ENCODE data around the gene HCN3.

The HCN3 gene

DNA sequence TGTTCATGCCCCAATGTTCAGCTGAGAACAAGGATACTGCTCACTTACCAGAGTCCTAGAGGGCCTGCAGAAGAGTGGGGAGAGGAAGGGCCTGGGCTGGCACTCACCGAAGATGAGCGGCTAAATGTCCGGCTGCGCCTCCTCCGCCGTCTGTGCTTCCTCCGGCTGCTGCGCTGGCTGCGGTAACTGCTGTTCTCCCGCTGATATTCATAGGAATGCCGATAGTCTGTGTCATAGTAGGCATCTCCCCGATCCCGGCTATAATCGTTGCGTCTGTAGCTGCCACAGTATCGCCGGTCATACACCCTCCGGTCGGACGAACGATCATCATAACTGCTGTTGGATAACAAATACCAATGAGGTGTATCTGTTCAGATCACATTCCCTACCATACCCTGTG is 7.9 kb upstream of the HCN3 start:
- DNase-seq: no peak
- Histone ChIP-seq H3K4me3 (ENCODE audit: control insufficient read depth in 1 of 7, extremely low read depth in 1 of 7, insufficient read depth in 4 of 7, low read depth in 2 of 7, low read length in 6 of 7) (no peak overlapping the region), H3K36me3 (ENCODE audit: control insufficient read depth in 4 of 4, insufficient read depth in 4 of 4, low read length in 3 of 4) (peaks cover 28 to 62% (median 50%) of the 10 kb centered on the region in 4 experiments), H3K9me3 (ENCODE audit: control extremely low read depth in 1 of 5, control insufficient read depth in 4 of 5, insufficient read depth in 2 of 5, low read depth in 1 of 5, low read length in 4 of 5) (no peaks in the 10 kb centered on the region), H3K27ac (ENCODE audit: insufficient read depth in 1 of 2, low read depth in 1 of 2, low read length in 2 of 2, poor library complexity in 1 of 2, severe bottlenecking in 2 of 2) (no peak overlapping the region), H3K27me3 (replicated peaks in 2 of 5; ENCODE audit: control insufficient read depth in 4 of 5, insufficient read depth in 5 of 5, low read length in 4 of 5) (no peaks in the 10 kb centered on the region), H3K4me1 (ENCODE audit: control extremely low read depth in 1 of 4, control insufficient read depth in 4 of 4, insufficient read depth in 4 of 4, low read length in 3 of 4) (peaks cover 5 to 18% (median 13%) of the 10 kb centered on the region in 4 experiments)
- CTCF ChIA-PET: interaction anchor here (5.7 kb wide), 1 partner anchor 18 kb away, joined by 36 read pairs; no protein-coding TSS in a partner anchor
- 98% methylated on average over 15 of the region's 21 CpGs for WGBS (ENCODE audit: insufficient coverage)
- POLR2A ChIA-PET: no interaction called here

DNA sequence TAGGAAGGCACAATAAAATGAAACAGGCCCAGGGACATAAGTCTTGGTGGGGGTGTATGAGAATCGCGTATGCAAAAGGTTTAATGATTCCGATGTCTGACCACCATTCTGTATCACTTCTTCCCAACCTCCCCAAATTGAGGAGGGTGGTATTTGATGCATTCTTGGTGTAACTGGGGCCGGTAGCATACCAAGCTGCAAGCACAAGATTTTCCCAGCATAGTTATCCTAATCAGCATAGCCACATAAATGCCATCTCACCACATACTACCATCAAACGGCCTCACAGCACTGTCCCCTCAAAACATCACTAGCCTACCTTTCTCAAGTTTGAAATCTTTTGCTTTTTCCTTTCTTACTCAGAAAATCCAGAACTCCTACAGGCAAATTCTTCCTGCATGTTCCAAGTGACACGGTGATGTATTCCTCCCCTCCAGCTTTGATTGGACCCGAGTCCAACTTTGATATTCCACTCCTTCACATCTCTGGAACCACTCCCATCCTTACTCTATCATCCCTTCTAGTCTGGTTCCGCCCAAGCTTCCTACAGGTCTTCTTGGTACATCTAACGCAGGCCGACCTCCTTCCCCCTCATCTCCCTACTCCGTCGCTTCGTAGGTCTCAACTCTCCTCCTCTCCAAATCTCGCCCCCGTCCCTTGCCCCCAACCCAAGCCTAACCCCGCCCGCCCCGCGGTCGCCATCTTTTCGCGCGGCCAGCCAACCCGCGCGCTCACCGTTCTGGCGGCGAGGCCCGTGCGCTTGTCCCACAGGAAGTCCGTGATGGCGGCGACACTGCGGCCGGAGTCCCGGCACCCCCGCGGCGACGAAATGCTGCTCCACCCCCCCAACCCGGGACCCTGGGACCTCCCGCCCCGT is 4.6 kb upstream of the HCN3 start:
- DNase-seq: peak; percentile 43 to 71 (median 62)
- CTCF ChIA-PET: interaction anchor here (0.6 to 5.7 kb wide), 6 partner anchors 9 to 51 kb away, joined by 3 to 36 read pairs (median 4); no protein-coding TSS in a partner anchor
- WGBS (ENCODE audit: insufficient coverage): 0% methylated on average over 35 of the region's 44 CpGs
- Histone ChIP-seq H3K27ac (ENCODE audit: insufficient read depth in 1 of 2, low read depth in 1 of 2, low read length in 2 of 2, poor library complexity in 1 of 2, severe bottlenecking in 2 of 2) (peak overlapping the region; percentile 46 to 80), H3K27me3 (replicated peaks in 2 of 5; ENCODE audit: control insufficient read depth in 4 of 5, insufficient read depth in 5 of 5, low read length in 4 of 5) (no peaks in the 10 kb centered on the region), H3K36me3 (ENCODE audit: control insufficient read depth in 4 of 4, insufficient read depth in 4 of 4, low read length in 3 of 4) (peaks cover 12 to 32% (median 25%) of the 10 kb centered on the region in 4 experiments), H3K9me3 (ENCODE audit: control extremely low read depth in 1 of 5, control insufficient read depth in 4 of 5, insufficient read depth in 2 of 5, low read depth in 1 of 5, low read length in 4 of 5) (no peaks in the 10 kb centered on the region), H3K4me3 (ENCODE audit: control insufficient read depth in 1 of 7, extremely low read depth in 1 of 7, insufficient read depth in 4 of 7, low read depth in 2 of 7, low read length in 6 of 7) (peak overlapping the region; percentile 79 to 95 (median 83)), H3K4me1 (ENCODE audit: control extremely low read depth in 1 of 4, control insufficient read depth in 4 of 4, insufficient read depth in 4 of 4, low read length in 3 of 4) (peaks cover 11 to 29% (median 22%) of the 10 kb centered on the region in 4 experiments)
- POLR2A ChIA-PET: interaction anchor here (0.6 to 1.3 kb wide), 6 partner anchors 10 to 99 kb away, joined by 3 to 5 read pairs (median 3); partner anchors contain the start of genes FDPS, KRTCAP2, SCAMP3 and TRIM46

DNA sequence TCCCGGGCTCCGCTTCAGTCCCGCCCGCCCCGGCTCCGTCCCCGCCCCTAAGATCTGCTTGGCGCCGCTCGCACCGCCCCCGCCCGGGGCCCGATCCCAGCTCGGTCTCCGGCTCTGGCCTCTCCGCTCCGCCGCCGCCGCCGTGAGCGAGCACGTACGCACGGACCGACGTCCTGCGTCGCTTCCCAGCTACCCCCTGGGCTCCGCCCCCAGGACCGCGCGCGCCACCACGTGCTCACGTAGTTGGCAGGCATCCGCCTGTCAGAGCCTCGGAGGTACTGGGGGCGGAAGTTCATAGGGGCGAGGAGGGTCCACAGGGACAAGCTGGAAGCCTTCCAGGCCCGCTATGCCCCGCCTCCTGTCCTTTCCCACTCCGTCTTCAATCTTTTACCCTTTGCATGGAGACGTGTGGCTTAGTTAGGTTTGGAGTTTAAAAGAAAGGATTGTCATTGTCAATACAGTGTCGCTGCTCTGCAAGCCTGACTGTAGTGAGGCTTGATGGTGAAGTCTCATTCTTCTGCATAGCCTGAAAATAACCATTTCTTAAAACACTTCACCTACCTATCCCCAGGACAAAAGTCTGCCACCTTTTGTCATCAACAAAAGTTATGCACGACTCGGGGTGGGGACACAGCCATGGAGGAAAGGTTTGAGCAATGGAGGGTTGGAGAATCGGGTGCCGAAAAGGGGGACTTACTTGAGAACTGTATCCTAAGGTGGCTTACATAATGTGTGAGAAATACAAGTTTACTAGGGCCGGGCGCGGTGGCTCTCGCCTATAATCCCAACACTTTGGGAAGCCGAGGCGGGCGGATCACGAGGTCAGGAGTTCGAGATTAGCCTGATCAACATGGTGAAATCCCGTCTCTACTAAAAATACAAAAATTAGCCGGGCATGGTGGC is 3.7 kb upstream of the HCN3 start, which contains the start of gene CLK2:
CLK2 (minus strand) TSS at position 162 of the 903 bp plus-strand sequence. CDS start 2,527 bp downstream, outside the sequence.
- H3K9me3 ChIP-seq (ENCODE audit: control extremely low read depth in 1 of 5, control insufficient read depth in 4 of 5, insufficient read depth in 2 of 5, low read depth in 1 of 5, low read length in 4 of 5): no peaks in the 10 kb centered on the region
- CTCF ChIA-PET: interaction anchor here (0.7 to 5.7 kb wide), 6 partner anchors 10 to 50 kb away, joined by 3 to 36 read pairs (median 4); no protein-coding TSS in a partner anchor

DNA sequence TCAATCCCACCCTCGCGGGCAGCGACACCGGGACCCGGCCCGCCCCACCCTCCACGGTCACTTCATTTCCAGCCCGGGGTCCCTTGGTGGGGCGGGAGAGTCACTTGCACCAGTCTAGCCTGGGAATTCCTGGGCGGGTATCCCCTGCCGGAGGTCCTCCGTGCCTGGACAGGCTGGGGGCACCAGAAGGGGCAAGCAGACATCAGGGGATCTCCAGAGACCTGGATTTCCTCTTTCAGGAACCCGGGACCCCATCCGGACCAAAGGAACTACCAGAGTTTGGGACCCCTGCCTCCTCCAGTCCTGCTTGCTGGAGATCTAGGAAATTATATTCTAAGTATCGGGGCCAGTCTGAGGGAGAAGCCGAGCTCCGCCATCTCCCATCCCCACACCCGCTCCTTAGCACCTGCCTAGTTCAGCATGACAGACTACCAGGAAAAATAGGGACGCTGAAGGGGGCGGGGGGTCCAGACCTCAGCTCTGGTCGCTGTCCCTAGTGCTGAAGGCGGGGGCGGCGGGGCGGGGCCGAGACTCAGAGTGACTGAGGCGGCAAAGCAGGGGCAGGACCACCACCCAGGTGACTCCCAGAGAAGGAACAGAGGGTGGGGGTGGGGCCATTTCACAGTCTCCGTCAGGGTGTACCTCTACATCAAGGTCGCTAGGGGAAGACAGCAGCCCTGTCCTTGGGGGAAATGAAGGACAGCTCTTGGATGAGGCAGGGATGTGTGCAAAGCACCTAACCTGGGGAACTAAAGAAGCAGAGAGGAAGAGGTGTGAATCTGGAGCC is 832 bp downstream of the HCN3 start:
- Histone ChIP-seq H3K4me3 (ENCODE audit: control insufficient read depth in 1 of 7, extremely low read depth in 1 of 7, insufficient read depth in 4 of 7, low read depth in 2 of 7, low read length in 6 of 7) (peak overlapping the region; percentile 34 to 85 (median 78)), H3K4me1 (ENCODE audit: control extremely low read depth in 1 of 4, control insufficient read depth in 4 of 4, insufficient read depth in 4 of 4, low read length in 3 of 4) (peaks cover 7 to 26% (median 23%) of the 10 kb centered on the region in 4 experiments), H3K27ac (ENCODE audit: insufficient read depth in 1 of 2, low read depth in 1 of 2, low read length in 2 of 2, poor library complexity in 1 of 2, severe bottlenecking in 2 of 2) (no peak overlapping the region), H3K9me3 (ENCODE audit: control extremely low read depth in 1 of 5, control insufficient read depth in 4 of 5, insufficient read depth in 2 of 5, low read depth in 1 of 5, low read length in 4 of 5) (no peaks in the 10 kb centered on the region), H3K27me3 (replicated peaks in 2 of 5; ENCODE audit: control insufficient read depth in 4 of 5, insufficient read depth in 5 of 5, low read length in 4 of 5) (no peaks in the 10 kb centered on the region), H3K36me3 (ENCODE audit: control insufficient read depth in 4 of 4, insufficient read depth in 4 of 4, low read length in 3 of 4) (no peaks in the 10 kb centered on the region)
- CTCF ChIA-PET: interaction anchor here (0.9 to 4.2 kb wide), 7 partner anchors 14 to 44 kb away, joined by 3 to 21 read pairs (median 7); partner anchors contain the start of genes FDPS and RUSC1
- DNase-seq: peak; percentile 66 to 87 (median 84)
- WGBS (ENCODE audit: insufficient coverage): under 1% methylated on average over 22 of the region's 29 CpGs
- POLR2A ChIA-PET: interaction anchor here (1.4 kb wide), 1 partner anchor 27 kb away, joined by 5 read pairs; no protein-coding TSS in a partner anchor

More for the DNA sequence above, 3.7 kb upstream of the HCN3 start, which contains the start of gene CLK2:
- Histone ChIP-seq H3K36me3 (ENCODE audit: control insufficient read depth in 4 of 4, insufficient read depth in 4 of 4, low read length in 3 of 4) (peaks cover 8 to 23% (median 18%) of the 10 kb centered on the region in 4 experiments), H3K4me3 (ENCODE audit: control insufficient read depth in 1 of 7, extremely low read depth in 1 of 7, insufficient read depth in 4 of 7, low read depth in 2 of 7, low read length in 6 of 7) (peak within 1 kb of the TSS; percentile 79 to 95 (median 83)), H3K27ac (ENCODE audit: insufficient read depth in 1 of 2, low read depth in 1 of 2, low read length in 2 of 2, poor library complexity in 1 of 2, severe bottlenecking in 2 of 2) (peak within 1 kb of the TSS; percentile 46 to 80), H3K27me3 (replicated peaks in 2 of 5; ENCODE audit: control insufficient read depth in 4 of 5, insufficient read depth in 5 of 5, low read length in 4 of 5) (no peaks in the 10 kb centered on the region), H3K4me1 (ENCODE audit: control extremely low read depth in 1 of 4, control insufficient read depth in 4 of 4, insufficient read depth in 4 of 4, low read length in 3 of 4) (peaks cover 11 to 38% (median 29%) of the 10 kb centered on the region in 4 experiments)
- WGBS (ENCODE audit: insufficient coverage): 8% methylated on average over 18 of the region's 61 CpGs
- POLR2A ChIA-PET: interaction anchor here (0.8 to 1.3 kb wide), 4 partner anchors 11 to 49 kb away, joined by 3 to 5 read pairs (median 4); partner anchors contain the start of genes FDPS and SCAMP3
- peak; percentile 93 to 95 (median 94) for DNase-seq

DNA sequence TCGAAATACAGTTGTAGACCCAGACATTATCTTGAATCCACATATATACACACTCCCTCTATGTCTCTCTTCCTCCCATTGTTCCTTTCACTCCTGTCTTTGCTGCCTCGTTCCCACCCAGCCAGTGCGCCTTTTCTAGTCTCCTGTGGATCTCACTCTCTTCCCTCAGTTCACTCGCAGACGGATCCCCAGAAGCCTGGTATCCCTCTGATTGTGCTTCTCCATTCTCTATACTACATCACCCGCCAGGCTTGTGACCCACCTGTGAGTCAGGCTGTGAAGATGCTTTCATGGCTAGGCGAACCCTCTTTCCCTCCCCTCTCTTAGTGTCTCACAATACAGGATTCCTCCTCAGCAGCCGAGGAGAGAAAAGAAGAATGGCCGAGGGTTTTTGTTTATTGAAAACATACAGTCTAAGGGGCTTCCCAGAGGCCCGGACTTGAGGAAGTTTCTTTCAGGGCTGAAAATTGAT is 1.5 kb downstream of the HCN3 start:
- no peaks in the 10 kb centered on the region for H3K9me3 ChIP-seq (ENCODE audit: control extremely low read depth in 1 of 5, control insufficient read depth in 4 of 5, insufficient read depth in 2 of 5, low read depth in 1 of 5, low read length in 4 of 5)
- no peaks in the 10 kb centered on the region for H3K27me3 ChIP-seq (replicated peaks in 2 of 5; ENCODE audit: control insufficient read depth in 4 of 5, insufficient read depth in 5 of 5, low read length in 4 of 5)
- no peak for DNase-seq
- no peak overlapping the region for H3K27ac ChIP-seq (ENCODE audit: insufficient read depth in 1 of 2, low read depth in 1 of 2, low read length in 2 of 2, poor library complexity in 1 of 2, severe bottlenecking in 2 of 2)
- CTCF ChIA-PET: interaction anchor here (0.9 to 4.2 kb wide), 7 partner anchors 13 to 44 kb away, joined by 3 to 21 read pairs (median 7); partner anchors contain the start of genes FDPS and RUSC1
- H3K36me3 ChIP-seq (ENCODE audit: control insufficient read depth in 4 of 4, insufficient read depth in 4 of 4, low read length in 3 of 4): no peaks in the 10 kb centered on the region
- WGBS (ENCODE audit: insufficient coverage): 78% methylated on average over 6 of the region's 10 CpGs
- H3K4me3 ChIP-seq (ENCODE audit: control insufficient read depth in 1 of 7, extremely low read depth in 1 of 7, insufficient read depth in 4 of 7, low read depth in 2 of 7, low read length in 6 of 7): peak overlapping the region in 3 of 7 experiments; percentile 78 to 85 (median 79)
- peaks cover 7 to 23% (median 20%) of the 10 kb centered on the region in 4 experiments for H3K4me1 ChIP-seq (ENCODE audit: control extremely low read depth in 1 of 4, control insufficient read depth in 4 of 4, insufficient read depth in 4 of 4, low read length in 3 of 4)
- POLR2A ChIA-PET: interaction anchor here (1.4 kb wide), 1 partner anchor 27 kb away, joined by 5 read pairs; no protein-coding TSS in a partner anchor
